Measurements from ENCODE around the gene TENT4B. TPM values are rescaled to one million over a fixed set of nuclear protein-coding genes. Genes with fewer than 3 reads are reported as not detected.

Gene TENT4B
- total RNA-seq, 1 donor from 2014 or later: 13.2 TPM

GRCh38 chr16:50133214-50133613 is 19.9 kb upstream of the TENT4B start:
- POLR2A ChIA-PET: no interaction called here
- H3K27ac Mint-ChIP-seq: no peak overlapping the region

GRCh38 chr16:50136399-50136798 is 16.7 kb upstream of the TENT4B start:
- ChIA-PET CTCF (interaction anchor here (0.6 to 2.3 kb wide), 4 partner anchors 9 to 77 kb away, joined by 3 to 10 read pairs (median 4); no protein-coding TSS in a partner anchor), POLR2A (no interaction called here)
- no peak for DNase-seq
- Mint-ChIP-seq H3K9me3 (no peaks in the 10 kb centered on the region), H3K27ac (no peak overlapping the region), H3K4me1 (no peaks in the 10 kb centered on the region), H3K27me3 (no peaks in the 10 kb centered on the region), H3K4me3 (no peak overlapping the region), H3K36me3 (ENCODE audit: low read depth) (no peaks in the 10 kb centered on the region)
- no peak for TF ChIP-seq CTCF (IDR thresholded peaks at IDR 0.05)
- intact Hi-C loops (cut with micrococcal nuclease): no loop called here
- ATAC-seq (ENCODE audit: low read depth): no peak

More at GRCh38 chr16:50133214-50133613, 19.9 kb upstream of the TENT4B start:
- no peaks in the 10 kb centered on the region for H3K4me1 Mint-ChIP-seq
- intact Hi-C loops (cut with micrococcal nuclease): no loop called here
- H3K27me3 Mint-ChIP-seq: no peaks in the 10 kb centered on the region
- DNase-seq (no peak), ATAC-seq (ENCODE audit: low read depth) (no peak)
- no peaks in the 10 kb centered on the region for H3K36me3 Mint-ChIP-seq (ENCODE audit: low read depth)
- H3K9me3 Mint-ChIP-seq: no peaks in the 10 kb centered on the region
- no peak for TF ChIP-seq CTCF (IDR thresholded peaks at IDR 0.05)
- H3K4me3 Mint-ChIP-seq: no peak overlapping the region
- CTCF ChIA-PET: no interaction called here

- Mint-ChIP-seq H3K36me3 (ENCODE audit: low read depth) (no peaks in the 10 kb centered on the region), H3K27me3 (no peaks in the 10 kb centered on the region), H3K27ac (no peak overlapping the region), H3K4me3 (no peak overlapping the region), H3K9me3 (no peaks in the 10 kb centered on the region), H3K4me1 (no peaks in the 10 kb centered on the region)
- no peak for TF ChIP-seq CTCF (IDR thresholded peaks at IDR 0.05)
- intact Hi-C loops (cut with micrococcal nuclease): no loop called here
- POLR2A ChIA-PET: no interaction called here
- CTCF ChIA-PET: interaction anchor here (2.3 kb wide), 1 partner anchor 73 kb away, joined by 10 read pairs; no protein-coding TSS in a partner anchor
- DNase-seq: no peak
- no peak for ATAC-seq (ENCODE audit: low read depth)
Measured at GRCh38 chr16:50137268-50137667, 15.8 kb upstream of the TENT4B start.

- no peak overlapping the region for H3K27ac Mint-ChIP-seq
- TF ChIP-seq CTCF (IDR thresholded peaks at IDR 0.05): no peak
- ATAC-seq (ENCODE audit: low read depth) (no peak), DNase-seq (no peak)
- intact Hi-C loops (cut with micrococcal nuclease): no loop called here
- no peaks in the 10 kb centered on the region for H3K27me3 Mint-ChIP-seq
- no peaks in the 10 kb centered on the region for H3K9me3 Mint-ChIP-seq
- ChIA-PET CTCF (no interaction called here), POLR2A (no interaction called here)
- H3K4me1 Mint-ChIP-seq: no peaks in the 10 kb centered on the region
- H3K36me3 Mint-ChIP-seq (ENCODE audit: low read depth): no peaks in the 10 kb centered on the region
- H3K4me3 Mint-ChIP-seq: no peak overlapping the region
Measured at GRCh38 chr16:50139580-50139979, 13.5 kb upstream of the TENT4B start.

GRCh38 chr16:50144211-50144610 is 8.9 kb upstream of the TENT4B start:
- no peaks in the 10 kb centered on the region for H3K9me3 Mint-ChIP-seq
- CTCF ChIA-PET: no interaction called here
- DNase-seq (no peak), ATAC-seq (ENCODE audit: low read depth) (no peak)
- intact Hi-C loops (cut with micrococcal nuclease): no loop called here
- H3K4me3 Mint-ChIP-seq: no peak overlapping the region
- POLR2A ChIA-PET: no interaction called here
- H3K27ac Mint-ChIP-seq: no peak overlapping the region
- H3K27me3 Mint-ChIP-seq: no peaks in the 10 kb centered on the region
- H3K36me3 Mint-ChIP-seq (ENCODE audit: low read depth): no peaks in the 10 kb centered on the region
- no peak for TF ChIP-seq CTCF (IDR thresholded peaks at IDR 0.05)
- H3K4me1 Mint-ChIP-seq: no peaks in the 10 kb centered on the region

Measured in activated B cell treated with CpG ODN at 0.5 μM for 24 hours (primary cell).